ENCODE data around the gene TAPT1. TPM values are rescaled to one million over a fixed set of nuclear protein-coding genes. Genes with fewer than 3 reads are reported as not detected.

Gene TAPT1
- total and polyA plus RNA-seq, 2 of the 13 experiments (the other 11 are each of a cell fraction or from before 2014, with no cell fraction given): 24.5 to 25.3 TPM

- TF ChIP-seq NKX3-1 (CRISPR knock-in tag; IDR thresholded peaks at IDR 0.05) (no peak), CCAR2 (optimal IDR thresholded peaks at IDR 0.05; ENCODE audit: low read depth, low read length) (no peak), BRCA1 (CRISPR knock-in tag; IDR thresholded peaks at IDR 0.05) (no peak), ZFP37 (CRISPR knock-in tag; IDR thresholded peaks at IDR 0.05; ENCODE audit: borderline replicate concordance) (no peak), LCORL (IDR thresholded peaks at IDR 0.05) (no peak), LCORL (CRISPR knock-in tag; IDR thresholded peaks at IDR 0.05) (no peak), NR2F2 (IDR thresholded peaks at IDR 0.05; ENCODE audit: borderline replicate concordance, low read depth) (peak; percentile 75; the same call in 1 of the 2 replicates), FLYWCH1 (CRISPR knock-in tag; IDR thresholded peaks at IDR 0.05) (no peak), SKI (IDR thresholded peaks at IDR 0.05; ENCODE audit: partially characterized antibody) (no peak), ZNF781 (CRISPR knock-in tag; IDR thresholded peaks at IDR 0.05; ENCODE audit: borderline replicate concordance, not compliant biosample characterization) (no peak), ESRRA (CRISPR knock-in tag; IDR thresholded peaks at IDR 0.05; ENCODE audit: low read depth) (no peak; the same call in 1 of the 2 replicates), ZNF841 (CRISPR knock-in tag; IDR thresholded peaks at IDR 0.05; ENCODE audit: borderline replicate concordance) (no peak), BRD4 (CRISPR knock-in tag; IDR thresholded peaks at IDR 0.05) (no peak), ZNF451 (CRISPR knock-in tag; IDR thresholded peaks at IDR 0.05) (no peak), ATF7 (IDR thresholded peaks at IDR 0.05) (no peak), ATF7 (CRISPR knock-in tag; IDR thresholded peaks at IDR 0.05) (no peak), SALL2 (CRISPR knock-in tag; IDR thresholded peaks at IDR 0.05) (no peak), ZBTB20 (CRISPR knock-in tag; IDR thresholded peaks at IDR 0.05; ENCODE audit: borderline replicate concordance, low read depth) (no peak)
- TF ChIP-seq, protein P1, sequence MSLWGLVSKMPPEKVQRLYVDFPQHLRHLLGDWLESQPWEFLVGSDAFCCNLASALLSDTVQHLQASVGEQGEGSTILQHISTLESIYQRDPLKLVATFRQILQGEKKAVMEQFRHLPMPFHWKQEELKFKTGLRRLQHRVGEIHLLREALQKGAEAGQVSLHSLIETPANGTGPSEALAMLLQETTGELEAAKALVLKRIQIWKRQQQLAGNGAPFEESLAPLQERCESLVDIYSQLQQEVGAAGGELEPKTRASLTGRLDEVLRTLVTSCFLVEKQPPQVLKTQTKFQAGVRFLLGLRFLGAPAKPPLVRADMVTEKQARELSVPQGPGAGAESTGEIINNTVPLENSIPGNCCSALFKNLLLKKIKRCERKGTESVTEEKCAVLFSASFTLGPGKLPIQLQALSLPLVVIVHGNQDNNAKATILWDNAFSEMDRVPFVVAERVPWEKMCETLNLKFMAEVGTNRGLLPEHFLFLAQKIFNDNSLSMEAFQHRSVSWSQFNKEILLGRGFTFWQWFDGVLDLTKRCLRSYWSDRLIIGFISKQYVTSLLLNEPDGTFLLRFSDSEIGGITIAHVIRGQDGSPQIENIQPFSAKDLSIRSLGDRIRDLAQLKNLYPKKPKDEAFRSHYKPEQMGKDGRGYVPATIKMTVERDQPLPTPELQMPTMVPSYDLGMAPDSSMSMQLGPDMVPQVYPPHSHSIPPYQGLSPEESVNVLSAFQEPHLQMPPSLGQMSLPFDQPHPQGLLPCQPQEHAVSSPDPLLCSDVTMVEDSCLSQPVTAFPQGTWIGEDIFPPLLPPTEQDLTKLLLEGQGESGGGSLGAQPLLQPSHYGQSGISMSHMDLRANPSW (CRISPR knock-in tag; IDR thresholded peaks at IDR 0.05; ENCODE audit: borderline replicate concordance): no peak
- TF ChIP-seq, protein P2, sequence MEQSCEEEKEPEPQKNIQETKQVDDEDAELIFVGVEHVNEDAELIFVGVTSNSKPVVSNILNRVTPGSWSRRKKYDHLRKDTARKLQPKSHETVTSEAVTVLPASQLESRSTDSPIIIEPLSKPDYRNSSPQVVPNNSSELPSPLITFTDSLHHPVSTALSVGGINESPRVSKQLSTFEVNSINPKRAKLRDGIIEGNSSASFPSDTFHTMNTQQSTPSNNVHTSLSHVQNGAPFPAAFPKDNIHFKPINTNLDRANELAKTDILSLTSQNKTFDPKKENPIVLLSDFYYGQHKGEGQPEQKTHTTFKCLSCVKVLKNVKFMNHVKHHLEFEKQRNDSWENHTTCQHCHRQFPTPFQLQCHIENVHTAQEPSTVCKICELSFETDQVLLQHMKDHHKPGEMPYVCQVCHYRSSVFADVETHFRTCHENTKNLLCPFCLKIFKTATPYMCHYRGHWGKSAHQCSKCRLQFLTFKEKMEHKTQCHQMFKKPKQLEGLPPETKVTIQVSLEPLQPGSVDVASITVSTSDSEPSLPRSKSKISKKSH (CRISPR knock-in tag; IDR thresholded peaks at IDR 0.05; ENCODE audit: borderline replicate concordance): no peak
- TF ChIP-seq, protein P3, sequence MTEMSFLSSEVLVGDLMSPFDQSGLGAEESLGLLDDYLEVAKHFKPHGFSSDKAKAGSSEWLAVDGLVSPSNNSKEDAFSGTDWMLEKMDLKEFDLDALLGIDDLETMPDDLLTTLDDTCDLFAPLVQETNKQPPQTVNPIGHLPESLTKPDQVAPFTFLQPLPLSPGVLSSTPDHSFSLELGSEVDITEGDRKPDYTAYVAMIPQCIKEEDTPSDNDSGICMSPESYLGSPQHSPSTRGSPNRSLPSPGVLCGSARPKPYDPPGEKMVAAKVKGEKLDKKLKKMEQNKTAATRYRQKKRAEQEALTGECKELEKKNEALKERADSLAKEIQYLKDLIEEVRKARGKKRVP (CRISPR knock-in tag; IDR thresholded peaks at IDR 0.05): peak in 1 of 2 experiments; percentile 33; a peak in 1 of 4 replicates
- TF ChIP-seq, protein P4, sequence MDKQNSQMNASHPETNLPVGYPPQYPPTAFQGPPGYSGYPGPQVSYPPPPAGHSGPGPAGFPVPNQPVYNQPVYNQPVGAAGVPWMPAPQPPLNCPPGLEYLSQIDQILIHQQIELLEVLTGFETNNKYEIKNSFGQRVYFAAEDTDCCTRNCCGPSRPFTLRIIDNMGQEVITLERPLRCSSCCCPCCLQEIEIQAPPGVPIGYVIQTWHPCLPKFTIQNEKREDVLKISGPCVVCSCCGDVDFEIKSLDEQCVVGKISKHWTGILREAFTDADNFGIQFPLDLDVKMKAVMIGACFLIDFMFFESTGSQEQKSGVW (CRISPR knock-in tag; IDR thresholded peaks at IDR 0.05; ENCODE audit: borderline replicate concordance): no peak
Measured at GRCh38 chr4:16129336-16129735, 96.9 kb downstream of the TAPT1 start (continued).

Data from HepG2 (cell line).